ENCODE measurements around the gene KATNB1.

- TF ChIP-seq CTCF (IDR thresholded peaks at IDR 0.05) (no peak), POLR2A (IDR thresholded peaks at IDR 0.05) (peak in 1 of 2 donors; percentile 13)
Measured at GRCh38 chr16:57797526-57798266, 62.1 kb downstream of the KATNB1 start.
